AG04450 (cell line): ENCODE results near the gene SMARCD1. TPM values are rescaled to one million over a fixed set of nuclear protein-coding genes. Genes with fewer than 3 reads are reported as not detected.

Source experiments
- CTCF ChIA-PET: fragments of 300-600, 350-600 bp; formaldehyde crosslinking; extraction: SDS; loops from one replicate; lab custom pipeline; 2022; ENCODE audit warnings: antibody characterized with exemption, inconsistent platforms; lab: Charles Lee
- POLR2A ChIA-PET: fragments of 350-600 bp; formaldehyde crosslinking; extraction: SDS; loops from one replicate; lab custom pipeline; 2021; ENCODE audit warnings: antibody characterized with exemption, inconsistent platforms; lab: Yijun Ruan, JAX
- DNase-seq: peaks from one replicate; pipeline ENCODE4 v3.0.0-alpha.2; 2011; ENCODE audit warnings: low read depth, low spot score
- H3K27ac ChIP-seq: one replicate; pipeline ENCODE4 v1.5.1; 2012; ENCODE audit warnings: low read depth, low read length, control low read depth
- H3K27me3 ChIP-seq: one replicate; pipeline ENCODE4 v1.6.0; 2012; ENCODE audit warnings: low read length; ENCODE audit not compliant: control insufficient read depth, insufficient read depth
- H3K4me3 ChIP-seq: 2 replicates; pipeline ENCODE4 v1.5.1; 2011; ENCODE audit warnings: mild to moderate bottlenecking, low read depth, low read length, control low read depth
- H3K9me3 ChIP-seq: 2 replicates; pipeline ENCODE4 v1.5.1; 2012; ENCODE audit warnings: low read length; ENCODE audit not compliant: control insufficient read depth, insufficient read depth
- polyA plus RNA-seq: library from polyadenylated mRNA; depleted of rRNA; stranded (reverse); fragments of >200 nt; gene quantifications from 2 replicates; pipeline ENCODE4 v1.2.3, GENCODE V29; 2011
- TF ChIP-seq, protein P1 (sequence below): IDR thresholded peaks from 2 replicates; pipeline ENCODE4 v1.5.1; 2011; ENCODE audit warnings: low read depth, low read length, control low read depth, inconsistent platforms

Gene SMARCD1
- polyA plus RNA-seq, 1 experiment, result 57.2 TPM

DNA sequence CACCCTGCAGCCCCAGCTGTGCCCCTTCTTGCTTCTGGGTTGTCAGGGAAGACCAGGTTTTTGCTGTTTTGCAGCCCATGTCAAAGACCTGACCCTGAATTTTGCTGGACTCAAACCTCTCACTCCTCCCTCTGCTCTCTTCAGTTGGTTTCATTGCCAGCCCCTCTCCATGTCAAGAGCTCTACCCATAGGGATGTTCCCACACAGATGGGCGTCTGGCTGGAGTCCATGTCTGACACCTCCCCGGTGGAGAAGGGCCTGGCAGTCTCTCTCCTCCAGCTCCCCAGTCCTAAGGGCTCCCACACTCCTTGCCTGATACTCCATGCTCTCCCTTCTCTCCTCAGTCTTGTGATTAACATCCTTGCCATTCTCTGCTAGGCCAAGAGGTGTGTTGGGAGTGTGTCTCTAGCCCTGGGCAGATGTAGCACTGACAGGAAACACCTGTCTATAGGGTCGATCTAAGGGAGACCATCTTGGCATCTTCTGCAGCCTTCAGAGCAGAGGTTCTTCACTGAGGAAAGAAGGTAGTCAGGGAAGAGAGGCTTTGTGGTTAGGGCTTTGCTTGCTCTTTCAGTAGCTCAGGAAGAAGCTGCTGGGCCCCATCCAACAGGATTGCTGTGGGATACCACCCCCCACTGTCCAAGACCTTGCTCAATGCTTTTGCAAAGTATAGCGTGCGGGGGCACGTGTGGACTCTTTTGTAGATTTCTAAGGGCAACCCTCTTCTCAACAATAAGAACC is 23.0 kb upstream of the SMARCD1 start:
- Histone ChIP-seq H3K27me3 (peaks cover 2% of the 10 kb centered on the region), H3K9me3 (no peaks in the 10 kb centered on the region; the same call in 1 of the 2 replicates), H3K4me3 (no peak overlapping the region), H3K27ac (no peak overlapping the region)
- TF ChIP-seq, protein P1, sequence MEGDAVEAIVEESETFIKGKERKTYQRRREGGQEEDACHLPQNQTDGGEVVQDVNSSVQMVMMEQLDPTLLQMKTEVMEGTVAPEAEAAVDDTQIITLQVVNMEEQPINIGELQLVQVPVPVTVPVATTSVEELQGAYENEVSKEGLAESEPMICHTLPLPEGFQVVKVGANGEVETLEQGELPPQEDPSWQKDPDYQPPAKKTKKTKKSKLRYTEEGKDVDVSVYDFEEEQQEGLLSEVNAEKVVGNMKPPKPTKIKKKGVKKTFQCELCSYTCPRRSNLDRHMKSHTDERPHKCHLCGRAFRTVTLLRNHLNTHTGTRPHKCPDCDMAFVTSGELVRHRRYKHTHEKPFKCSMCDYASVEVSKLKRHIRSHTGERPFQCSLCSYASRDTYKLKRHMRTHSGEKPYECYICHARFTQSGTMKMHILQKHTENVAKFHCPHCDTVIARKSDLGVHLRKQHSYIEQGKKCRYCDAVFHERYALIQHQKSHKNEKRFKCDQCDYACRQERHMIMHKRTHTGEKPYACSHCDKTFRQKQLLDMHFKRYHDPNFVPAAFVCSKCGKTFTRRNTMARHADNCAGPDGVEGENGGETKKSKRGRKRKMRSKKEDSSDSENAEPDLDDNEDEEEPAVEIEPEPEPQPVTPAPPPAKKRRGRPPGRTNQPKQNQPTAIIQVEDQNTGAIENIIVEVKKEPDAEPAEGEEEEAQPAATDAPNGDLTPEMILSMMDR, result no peak
- no peak for DNase-seq
- POLR2A ChIA-PET, result no interaction called here
- CTCF ChIA-PET, result interaction anchor here (1.0 to 6.4 kb wide), 4 partner anchors 8 to 95 kb away, joined by 3 to 38 read pairs (median 17); no protein-coding TSS in a partner anchor

DNA sequence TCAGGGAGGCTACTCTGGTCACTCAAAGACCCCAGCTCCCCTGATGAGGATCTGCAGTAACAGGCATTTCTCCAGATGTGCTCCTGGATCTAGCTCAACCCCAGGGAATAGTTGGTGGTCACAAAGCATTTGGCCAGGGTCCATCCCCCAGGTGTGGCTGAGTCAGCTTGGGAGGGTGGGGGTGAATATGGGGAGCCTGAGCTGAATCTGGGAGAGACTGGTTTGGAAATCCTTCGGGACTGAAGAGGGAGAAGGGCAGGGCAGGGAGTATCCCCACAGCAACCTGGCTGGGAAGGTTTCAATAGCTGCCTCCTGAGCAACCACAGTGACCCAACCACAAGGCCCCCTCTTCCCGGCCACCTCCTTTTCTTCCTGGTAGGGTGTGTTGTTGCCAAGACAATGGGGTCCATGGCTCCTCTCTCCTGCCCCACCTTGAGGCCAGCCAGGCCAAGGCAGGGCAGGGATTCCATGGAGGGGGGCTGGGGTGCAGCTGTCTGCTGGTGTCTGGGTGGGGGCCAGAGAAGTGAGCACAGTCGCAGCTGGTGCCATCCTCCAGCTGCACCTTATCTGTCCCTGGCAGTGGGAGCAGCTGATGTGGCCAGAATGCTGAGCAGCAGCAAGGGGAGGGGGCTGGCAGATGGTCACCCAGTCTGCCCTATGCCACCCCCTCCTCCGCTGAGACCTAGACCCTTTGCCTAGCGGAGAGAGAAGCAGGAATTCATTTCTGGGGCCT is 22.2 kb upstream of the SMARCD1 start:
- ChIA-PET POLR2A (no interaction called here), CTCF (interaction anchor here (1.0 to 6.4 kb wide), 4 partner anchors 7 to 96 kb away, joined by 3 to 38 read pairs (median 17); no protein-coding TSS in a partner anchor)
- H3K9me3 ChIP-seq, result no peaks in the 10 kb centered on the region
- H3K27me3 ChIP-seq, result peaks cover 2% of the 10 kb centered on the region
- H3K4me3 ChIP-seq, result no peak overlapping the region
- H3K27ac ChIP-seq, result no peak overlapping the region
- TF ChIP-seq, protein P1, result no peak
- no peak for DNase-seq

DNA sequence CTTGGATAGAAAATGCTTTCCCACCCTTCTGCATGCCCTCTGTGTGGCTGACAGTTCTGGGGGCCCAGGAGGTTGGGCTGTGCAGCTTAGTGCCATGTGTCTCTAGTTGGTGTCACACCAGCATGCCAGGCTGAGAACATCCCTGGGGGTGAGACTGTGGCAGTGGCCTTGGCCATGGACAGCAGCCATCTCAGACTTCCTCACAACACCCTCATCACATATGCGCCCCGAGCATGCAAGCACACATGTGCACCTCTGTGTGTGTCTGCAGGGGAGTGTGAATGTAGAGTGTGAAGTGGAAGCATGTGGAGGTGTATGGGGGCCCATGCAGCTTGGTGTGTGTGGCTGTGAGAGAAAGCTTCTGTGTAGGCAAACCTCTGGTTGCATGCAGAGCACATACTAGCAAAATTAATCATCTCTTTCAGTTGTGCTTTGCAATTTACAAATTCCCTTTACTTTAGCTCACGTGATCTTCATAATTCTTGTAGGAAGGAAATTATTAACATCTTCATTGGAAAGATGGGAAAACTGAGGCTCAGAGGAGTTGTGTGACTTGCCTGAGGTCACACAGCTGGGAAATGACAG is 19.3 kb upstream of the SMARCD1 start:
- ChIA-PET POLR2A (interaction anchor here (0.7 to 1.5 kb wide), 2 partner anchors 24 to 197 kb away, joined by 3 read pairs; no protein-coding TSS in a partner anchor), CTCF (interaction anchor here (0.6 to 10.4 kb wide), 11 partner anchors 9 to 249 kb away, joined by 3 to 290 read pairs (median 6); partner anchors contain the start of gene SMARCD1)
- no peaks in the 10 kb centered on the region for H3K9me3 ChIP-seq
- TF ChIP-seq, protein P1, result no peak
- H3K27me3 ChIP-seq, result no peaks in the 10 kb centered on the region
- H3K27ac ChIP-seq, result no peak overlapping the region
- no peak overlapping the region for H3K4me3 ChIP-seq
- no peak for DNase-seq

DNA sequence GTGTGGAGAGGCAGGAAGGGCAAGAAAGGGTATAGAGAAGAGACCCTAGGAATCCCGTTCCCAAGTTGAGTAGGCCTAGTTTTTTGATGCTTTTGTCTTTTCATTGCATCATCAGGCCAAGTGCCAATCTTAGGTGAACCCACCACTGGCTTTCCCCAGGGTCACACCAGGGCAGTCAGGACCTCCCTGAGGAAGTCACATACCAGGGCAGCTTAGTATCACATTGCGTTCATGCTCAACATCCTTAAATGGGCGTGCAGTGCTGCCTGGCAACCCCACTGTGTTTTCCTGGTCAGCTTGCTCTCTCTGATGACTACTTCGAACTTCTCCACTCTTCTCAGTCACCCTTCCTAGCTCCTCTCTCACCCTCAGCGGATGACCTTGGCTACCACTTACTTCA is 18.7 kb upstream of the SMARCD1 start:
- H3K27me3 ChIP-seq, result no peaks in the 10 kb centered on the region
- POLR2A ChIA-PET, result interaction anchor here (0.7 to 1.5 kb wide), 3 partner anchors 19 to 197 kb away, joined by 3 read pairs; partner anchors contain the start of gene SMARCD1
- TF ChIP-seq, protein P1, result no peak
- DNase-seq, result peak; percentile 61
- no peak overlapping the region for H3K27ac ChIP-seq
- H3K9me3 ChIP-seq, result no peaks in the 10 kb centered on the region
- no peak overlapping the region for H3K4me3 ChIP-seq
- CTCF ChIA-PET, result interaction anchor here (0.6 to 10.4 kb wide), 9 partner anchors 11 to 248 kb away, joined by 3 to 290 read pairs (median 6); partner anchors contain the start of gene SMARCD1
